ENCODE data around the gene BPIFB1. TPM values are rescaled to one million over a fixed set of nuclear protein-coding genes. Genes with fewer than 3 reads are reported as not detected.
A peak's percentile ranks its signal among the peaks of the same experiment; 100 is the strongest.

The BPIFB1 gene
- total and polyA plus RNA-seq, 2 of the 13 experiments (the other 11 are each of a cell fraction or from before 2014, with no cell fraction given), result 0.82 to 4.4 TPM

GRCh38 chr20:33323236-33323635 is 40.2 kb downstream of the BPIFB1 start:
- in situ Hi-C loops (cut with HindIII; ENCODE audit: extremely low pct_ligation_motif_present, low pct_unique_long_range_greater_than_20kb) (no loop called here), intact Hi-C loops (cut with micrococcal nuclease; ENCODE audit: unreplicated experiment) (no loop called here)
- no peaks in the 10 kb centered on the region for H3K9me3 ChIP-seq (ENCODE audit: low read length)
- no peaks in the 10 kb centered on the region for H3K36me3 ChIP-seq (replicated peaks in 1 of 2; ENCODE audit: control insufficient read depth in 1 of 2, insufficient read depth in 2 of 2, low read length in 2 of 2)
- no peaks in the 10 kb centered on the region for H3K79me2 ChIP-seq (ENCODE audit: insufficient read depth, low read length)
- H4K20me1 ChIP-seq (ENCODE audit: insufficient read depth, low read length), result no peaks in the 10 kb centered on the region
- ChIA-PET CTCF (ENCODE audit: low intra/inter-chr PET ratio, low total read pairs) (no interaction called here), POLR2A (no interaction called here)
- ATAC-seq (no peak; the same call in 2 of the 3 replicates), FAIRE-seq (no peak), DNase-seq (ENCODE audit: low spot score) (no peak)
- H3K4me1 ChIP-seq (ENCODE audit: insufficient read depth, low read length), result peaks cover 28% of the 10 kb centered on the region
- no peak overlapping the region for H3K9ac ChIP-seq (ENCODE audit: insufficient read depth, low read depth, low read length)
- 15% methylated on average over 8 of the region's 8 CpGs for WGBS (ENCODE audit: low lambda C conversion rate)
- BruUV-seq (replicated peaks), result no TSS peak
- H3K27ac ChIP-seq (ENCODE audit: extremely low read length, insufficient read depth, low read length), result no peak overlapping the region
- no peak overlapping the region for H2AFZ ChIP-seq (ENCODE audit: low read length)
- H3K27me3 ChIP-seq (ENCODE audit: control insufficient read depth in 1 of 2, insufficient read depth in 2 of 2, low read length in 2 of 2), result peaks cover 9 to 80% of the 10 kb centered on the region in 2 experiments; a peak in 4 of 5 replicates
- peak overlapping the region in 1 of 3 experiments; percentile 6; a peak in 1 of 6 replicates for H3K4me3 ChIP-seq (replicated peaks in 1 of 3; ENCODE audit: insufficient read depth in 1 of 3, low read depth in 2 of 3, low read length in 3 of 3)
- peak overlapping the region; percentile 9; the same call in 1 of the 2 replicates for H3K4me2 ChIP-seq (ENCODE audit: low read depth, low read length)
- TF ChIP-seq, protein P1, sequence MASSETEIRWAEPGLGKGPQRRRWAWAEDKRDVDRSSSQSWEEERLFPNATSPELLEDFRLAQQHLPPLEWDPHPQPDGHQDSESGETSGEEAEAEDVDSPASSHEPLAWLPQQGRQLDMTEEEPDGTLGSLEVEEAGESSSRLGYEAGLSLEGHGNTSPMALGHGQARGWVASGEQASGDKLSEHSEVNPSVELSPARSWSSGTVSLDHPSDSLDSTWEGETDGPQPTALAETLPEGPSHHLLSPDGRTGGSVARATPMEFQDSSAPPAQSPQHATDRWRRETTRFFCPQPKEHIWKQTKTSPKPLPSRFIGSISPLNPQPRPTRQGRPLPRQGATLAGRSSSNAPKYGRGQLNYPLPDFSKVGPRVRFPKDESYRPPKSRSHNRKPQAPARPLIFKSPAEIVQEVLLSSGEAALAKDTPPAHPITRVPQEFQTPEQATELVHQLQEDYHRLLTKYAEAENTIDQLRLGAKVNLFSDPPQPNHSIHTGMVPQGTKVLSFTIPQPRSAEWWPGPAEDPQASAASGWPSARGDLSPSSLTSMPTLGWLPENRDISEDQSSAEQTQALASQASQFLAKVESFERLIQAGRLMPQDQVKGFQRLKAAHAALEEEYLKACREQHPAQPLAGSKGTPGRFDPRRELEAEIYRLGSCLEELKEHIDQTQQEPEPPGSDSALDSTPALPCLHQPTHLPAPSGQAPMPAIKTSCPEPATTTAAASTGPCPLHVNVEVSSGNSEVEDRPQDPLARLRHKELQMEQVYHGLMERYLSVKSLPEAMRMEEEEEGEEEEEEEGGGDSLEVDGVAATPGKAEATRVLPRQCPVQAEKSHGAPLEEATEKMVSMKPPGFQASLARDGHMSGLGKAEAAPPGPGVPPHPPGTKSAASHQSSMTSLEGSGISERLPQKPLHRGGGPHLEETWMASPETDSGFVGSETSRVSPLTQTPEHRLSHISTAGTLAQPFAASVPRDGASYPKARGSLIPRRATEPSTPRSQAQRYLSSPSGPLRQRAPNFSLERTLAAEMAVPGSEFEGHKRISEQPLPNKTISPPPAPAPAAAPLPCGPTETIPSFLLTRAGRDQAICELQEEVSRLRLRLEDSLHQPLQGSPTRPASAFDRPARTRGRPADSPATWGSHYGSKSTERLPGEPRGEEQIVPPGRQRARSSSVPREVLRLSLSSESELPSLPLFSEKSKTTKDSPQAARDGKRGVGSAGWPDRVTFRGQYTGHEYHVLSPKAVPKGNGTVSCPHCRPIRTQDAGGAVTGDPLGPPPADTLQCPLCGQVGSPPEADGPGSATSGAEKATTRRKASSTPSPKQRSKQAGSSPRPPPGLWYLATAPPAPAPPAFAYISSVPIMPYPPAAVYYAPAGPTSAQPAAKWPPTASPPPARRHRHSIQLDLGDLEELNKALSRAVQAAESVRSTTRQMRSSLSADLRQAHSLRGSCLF (CRISPR knock-in tag; IDR thresholded peaks at IDR 0.05; ENCODE audit: borderline replicate concordance), result no peak
- TF ChIP-seq SKI (IDR thresholded peaks at IDR 0.05; ENCODE audit: partially characterized antibody) (no peak), MYC (CRISPR knock-in tag; IDR thresholded peaks at IDR 0.05; ENCODE audit: borderline replicate concordance) (no peak), IKZF1 (IDR thresholded peaks at IDR 0.05) (no peak), FOXA1 (IDR thresholded peaks at IDR 0.05) (no peak), FOXA1 (CRISPR knock-in tag; IDR thresholded peaks at IDR 0.05) (0 out of 2 replicates have a peak, but pooled peaks have one; percentile 19), KDM5A (IDR thresholded peaks at IDR 0.05; ENCODE audit: borderline replicate concordance, low read length) (no peak), ZNF432 (CRISPR knock-in tag; IDR thresholded peaks at IDR 0.05; ENCODE audit: borderline replicate concordance) (no peak), ZNF382 (CRISPR knock-in tag; IDR thresholded peaks at IDR 0.05; ENCODE audit: borderline replicate concordance) (no peak), ZNF451 (CRISPR knock-in tag; IDR thresholded peaks at IDR 0.05) (no peak), NCOA2 (CRISPR knock-in tag; IDR thresholded peaks at IDR 0.05) (no peak), U2AF1 (optimal IDR thresholded peaks at IDR 0.05; ENCODE audit: low read depth, low read length) (no peak), SP4 (CRISPR knock-in tag; IDR thresholded peaks at IDR 0.05) (no peak), ZNF207 (IDR thresholded peaks at IDR 0.05; ENCODE audit: borderline replicate concordance) (no peak), HMGXB4 (CRISPR knock-in tag; IDR thresholded peaks at IDR 0.05; ENCODE audit: borderline replicate concordance in 1 of 2, low read depth in 1 of 2) (no peak), KAT8 (CRISPR knock-in tag; IDR thresholded peaks at IDR 0.05) (no peak), SCMH1 (CRISPR knock-in tag; IDR thresholded peaks at IDR 0.05; ENCODE audit: borderline replicate concordance) (no peak)

Data from HepG2 (cell line).